EH (cell line): Measurements from ENCODE around the gene ELMO1.

Experiments
- DNase-seq: peaks from one replicate; pipeline ENCODE4 v3.0.0-alpha.2; 2015; ENCODE audit warnings: low read depth

The ELMO1 gene

DNA sequence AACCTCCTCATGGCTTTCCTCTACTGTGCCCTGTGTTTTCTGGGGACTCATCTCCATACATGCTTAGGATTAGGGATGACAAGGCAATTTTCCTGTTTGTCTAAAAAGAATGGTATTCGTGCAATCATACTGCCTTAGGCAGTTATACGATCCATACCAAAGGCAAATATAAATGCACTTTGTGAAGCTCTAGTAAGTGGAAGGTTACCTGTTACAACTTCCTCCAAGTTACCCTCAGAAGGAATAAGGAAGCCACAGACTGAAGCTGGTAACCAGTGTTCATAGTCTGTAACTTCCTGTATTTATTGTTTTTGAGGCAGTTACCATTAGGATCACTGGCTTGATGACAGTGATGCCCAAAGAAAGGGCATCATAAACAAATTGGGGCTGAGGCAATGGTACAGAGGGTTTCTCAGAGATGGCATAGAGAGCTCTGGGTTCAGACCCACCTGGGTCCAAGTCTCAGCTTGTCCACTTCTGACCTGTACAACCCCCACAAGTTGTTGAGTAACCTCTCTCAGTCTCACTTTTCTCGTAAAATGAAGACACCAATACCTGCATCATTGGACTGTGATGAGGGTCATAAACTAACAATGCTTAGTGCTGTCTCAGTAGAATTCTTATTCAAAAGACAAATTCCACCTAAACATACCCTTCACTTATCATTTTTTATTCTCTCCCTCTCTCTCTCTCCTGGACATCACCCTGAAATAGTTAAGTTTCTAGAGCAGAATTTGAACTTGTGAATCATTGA, 138.2 kb downstream of the ELMO1 start:
- no peak for DNase-seq

- DNase-seq, result no peak
Observed at GRCh38 chr7:37309493-37309892, 139.2 kb downstream of the ELMO1 start.

DNA sequence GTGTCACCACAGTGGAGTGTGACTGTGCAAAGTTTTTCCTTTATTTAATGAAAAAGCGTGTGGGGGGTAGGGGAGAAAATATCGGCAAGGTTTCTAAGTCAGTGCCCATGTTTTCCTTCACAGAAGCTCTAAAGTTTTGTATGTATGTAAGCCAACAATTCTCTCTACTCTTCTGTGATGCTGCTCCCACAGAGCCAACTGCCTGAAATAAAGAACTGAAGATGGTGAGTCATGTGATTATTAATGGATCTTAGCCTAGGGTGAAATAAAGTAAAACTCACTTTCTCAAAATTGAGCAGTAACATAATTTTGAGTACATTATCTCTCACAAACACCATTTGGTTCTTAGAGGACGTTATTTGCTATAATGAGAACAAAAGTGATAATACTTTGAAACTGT, 143.7 kb downstream of the ELMO1 start:
- no peak for DNase-seq

GRCh38 chr7:37297546-37297945, 151.1 kb downstream of the ELMO1 start:
- DNase-seq, result no peak

- DNase-seq, result no peak
Observed at GRCh38 chr7:37295401-37295800, 153.3 kb downstream of the ELMO1 start.

DNA sequence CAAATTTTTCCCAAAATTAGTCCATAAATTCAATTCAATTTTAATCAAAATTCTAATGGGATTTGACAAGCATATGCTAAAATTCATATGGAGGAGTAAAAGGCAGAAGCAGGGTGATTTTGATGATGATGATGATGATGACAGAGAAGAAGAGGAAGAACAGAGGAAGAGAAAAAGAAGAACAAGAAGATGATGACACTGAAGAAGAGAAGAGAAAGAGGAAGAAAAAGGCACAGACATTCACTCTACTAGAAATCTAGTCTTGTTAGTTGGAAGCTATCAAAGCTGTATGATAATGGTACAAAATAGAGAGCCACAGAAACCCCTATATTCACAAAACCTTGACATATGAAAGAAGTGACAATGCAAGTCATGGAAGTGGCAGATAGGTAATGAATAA, 157.9 kb downstream of the ELMO1 start:
- no peak for DNase-seq

- no peak for DNase-seq
Observed at GRCh38 chr7:37289781-37290180, 158.9 kb downstream of the ELMO1 start.

DNA sequence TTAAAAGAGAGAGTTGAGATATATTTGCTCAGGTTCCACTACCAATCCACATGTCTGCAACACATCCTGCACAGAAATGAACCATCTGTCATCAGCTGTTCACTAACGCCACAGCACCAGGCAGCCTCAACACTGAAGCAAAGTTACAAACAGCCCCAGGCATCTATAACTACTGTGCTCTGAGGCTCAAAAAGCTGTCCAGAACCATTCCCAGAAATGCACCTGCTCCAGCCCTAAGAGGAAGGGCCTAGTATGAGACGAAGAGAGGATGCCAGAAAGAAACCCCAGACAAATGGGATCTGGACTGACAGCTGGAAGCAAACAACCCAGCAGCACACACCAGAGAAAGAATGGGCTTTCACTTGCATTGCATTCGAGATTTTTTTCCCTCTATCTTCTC, 159.3 kb downstream of the ELMO1 start:
- DNase-seq, result no peak

DNA sequence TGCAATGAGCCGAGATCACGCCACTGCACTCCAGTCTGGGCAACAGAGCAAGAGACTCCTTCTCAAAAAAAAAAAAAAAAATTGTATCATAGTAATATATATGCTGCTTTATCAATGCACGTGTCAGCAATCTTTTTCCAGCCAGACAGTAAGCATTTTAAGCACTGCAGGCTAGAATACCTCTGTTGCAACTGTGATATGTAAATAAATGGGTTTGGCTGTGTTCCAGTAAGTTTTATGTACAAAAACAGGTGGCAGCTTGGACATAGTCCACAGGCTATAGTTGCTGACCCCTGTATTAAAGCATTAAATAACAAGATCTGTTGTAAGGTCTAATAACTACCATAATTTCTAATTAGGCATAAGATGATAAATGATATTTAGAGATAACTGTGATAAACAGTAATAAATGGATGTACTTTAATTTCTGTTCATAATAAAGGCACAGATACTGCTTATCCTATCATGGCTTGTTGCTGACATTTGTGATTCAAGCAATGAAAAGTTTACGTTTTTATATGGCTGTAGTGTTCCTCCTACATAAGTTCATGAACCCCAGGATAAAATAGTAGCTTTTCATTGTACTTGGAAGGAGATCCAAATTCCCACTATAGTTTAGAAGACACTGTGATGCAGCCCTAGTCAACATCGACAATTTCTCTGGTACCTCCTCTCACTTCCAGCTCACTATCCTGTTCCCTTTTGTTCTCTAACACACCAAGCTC, 161.4 kb downstream of the ELMO1 start:
- no peak for DNase-seq

GRCh38 chr7:37286454-37286832, 162.2 kb downstream of the ELMO1 start:
- no peak for DNase-seq

GRCh38 chr7:37285706-37286453, 162.8 kb downstream of the ELMO1 start:
- DNase-seq, result no peak

DNA sequence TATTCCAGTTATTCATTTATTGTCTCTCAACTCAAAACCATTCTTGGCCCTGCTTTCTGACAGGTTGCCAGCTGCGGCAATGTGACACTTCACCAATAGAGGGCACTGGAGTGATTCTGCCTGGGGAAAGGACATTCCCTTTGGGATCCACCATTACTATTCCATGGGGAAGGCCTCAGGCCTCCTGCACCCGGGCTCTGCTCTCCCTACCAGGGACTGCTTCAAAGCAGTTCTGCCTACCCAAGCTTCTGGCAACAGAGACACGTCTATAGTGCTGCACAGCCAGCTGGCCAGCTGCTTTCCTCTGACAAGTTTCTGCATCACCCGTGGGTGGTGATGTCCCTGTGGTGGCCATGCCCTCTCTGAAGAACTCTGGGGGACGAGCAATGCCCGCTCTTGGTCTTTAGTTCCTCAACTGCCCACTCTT, 163.8 kb downstream of the ELMO1 start:
- DNase-seq, result no peak

DNA sequence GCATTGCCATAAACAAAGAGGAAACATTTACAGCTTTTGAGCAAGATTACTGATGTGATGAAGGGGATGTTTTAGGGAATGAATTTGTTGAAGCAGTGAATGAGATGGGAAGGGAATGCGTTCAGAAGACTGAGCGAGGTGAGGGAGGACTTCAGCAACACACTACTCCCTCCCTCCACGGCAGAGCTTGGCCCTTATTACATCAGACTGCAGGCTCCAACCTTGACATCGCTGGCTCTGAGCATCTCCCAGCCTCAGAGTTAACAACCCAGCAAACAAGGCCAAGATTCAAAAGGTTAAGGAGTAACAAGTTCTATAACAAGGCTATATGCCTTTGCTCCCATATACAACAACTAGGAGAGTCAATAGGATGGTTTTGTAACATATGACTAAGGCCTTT, 164.4 kb downstream of the ELMO1 start:
- DNase-seq, result no peak

DNA sequence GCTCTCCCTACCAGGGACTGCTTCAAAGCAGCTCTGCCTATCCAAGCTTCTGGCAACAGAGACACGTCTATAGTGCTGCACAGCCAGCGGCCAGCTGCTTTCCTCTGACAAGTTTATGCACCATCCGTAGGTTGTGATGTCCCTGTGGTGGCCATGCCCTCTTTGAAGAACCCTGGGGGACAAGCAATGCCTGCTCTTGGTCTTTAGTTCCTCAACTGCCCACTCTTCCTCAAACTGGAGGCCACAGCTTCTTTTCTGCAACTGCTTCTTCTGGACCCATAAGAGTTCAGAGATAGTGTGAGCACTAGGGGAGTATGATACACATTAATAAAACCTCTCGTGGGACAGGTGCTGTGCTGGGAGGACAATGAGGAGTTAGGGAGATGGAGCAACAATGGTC, 164.9 kb downstream of the ELMO1 start:
- no peak for DNase-seq

GRCh38 chr7:37282927-37283326, 165.7 kb downstream of the ELMO1 start:
- no peak for DNase-seq

DNA sequence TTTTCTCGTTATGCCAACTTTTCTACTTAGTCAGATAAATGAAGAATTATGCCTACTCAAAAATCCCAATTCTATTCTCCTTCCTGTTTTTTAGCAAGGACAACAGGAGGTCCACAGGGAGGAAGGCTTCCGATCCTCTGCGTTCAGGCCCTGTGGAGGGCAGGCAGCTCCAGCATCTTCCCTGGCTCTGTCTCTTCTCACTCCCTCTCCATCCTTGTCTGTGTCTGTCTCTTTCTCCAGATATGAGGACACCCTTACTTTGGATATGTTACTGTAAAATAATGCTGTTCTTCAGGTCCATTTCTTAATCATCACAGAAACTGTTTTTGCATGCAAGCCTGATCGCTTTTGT, 166.6 kb downstream of the ELMO1 start:
- DNase-seq, result no peak

GRCh38 chr7:37281368-37282092, 167.1 kb downstream of the ELMO1 start:
- DNase-seq, result no peak

DNA sequence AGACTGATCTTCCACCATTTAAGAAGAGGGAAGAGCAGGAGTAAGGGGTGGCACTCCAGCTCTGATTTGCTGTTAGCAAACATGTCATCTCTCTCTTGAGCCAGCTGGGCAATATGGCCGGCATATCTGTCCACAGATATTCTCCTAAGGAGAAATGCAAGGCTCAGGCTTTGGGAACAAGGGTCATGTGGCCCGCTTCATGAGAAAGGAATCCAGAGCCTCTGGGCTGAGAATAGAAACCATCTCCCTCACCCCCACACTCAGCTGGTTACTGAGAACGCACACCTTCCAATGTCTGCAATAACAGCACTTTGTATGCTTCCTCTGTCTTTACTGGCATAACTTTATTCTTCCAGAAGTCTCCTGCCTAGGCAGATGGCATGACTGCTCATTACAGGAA, 171.2 kb downstream of the ELMO1 start:
- DNase-seq, result no peak

DNA sequence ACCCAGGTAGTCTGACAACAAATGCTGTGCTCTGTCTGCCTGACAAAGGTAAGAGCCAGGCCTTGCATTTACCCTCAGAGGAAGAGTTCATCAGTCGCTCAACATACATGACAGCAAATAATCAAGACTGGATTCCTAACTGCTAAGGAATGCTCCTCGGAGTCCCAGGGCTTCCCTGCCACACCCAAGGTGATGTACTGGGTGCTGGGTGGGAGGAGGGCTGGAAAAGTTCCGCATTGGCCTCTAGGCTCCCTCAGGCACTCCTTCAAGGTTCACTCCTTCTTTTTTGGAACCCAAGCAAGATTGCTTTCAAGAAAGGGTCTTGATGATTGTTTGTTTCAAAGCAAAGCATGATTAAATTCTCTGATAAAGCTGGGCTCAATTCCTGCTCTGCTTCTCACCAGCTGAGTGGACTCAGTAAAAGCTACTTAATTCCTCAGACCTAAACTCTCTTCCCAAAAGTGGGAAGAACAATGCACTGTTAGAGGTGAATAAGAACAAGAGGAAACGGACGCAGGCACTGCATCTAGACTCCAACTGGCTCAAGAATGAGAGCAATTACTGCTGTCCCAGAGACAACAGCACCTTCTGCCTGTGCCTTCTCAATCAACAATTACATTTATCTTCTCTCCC, 173.5 kb downstream of the ELMO1 start:
- no peak for DNase-seq

GRCh38 chr7:37273891-37274290, 174.8 kb downstream of the ELMO1 start:
- DNase-seq, result no peak

GRCh38 chr7:37269711-37270508, 178.8 kb downstream of the ELMO1 start:
- no peak for DNase-seq
